HEK293 (cell line): ENCODE measurements around the gene SRMS.

Experiments used
- ZNF416 ChIP-seq: fragments of 450-650 bp; formaldehyde crosslinking; IDR thresholded peaks from 2 replicates; pipeline ENCODE4 v1.5.1; 2016; ENCODE audit warnings: missing biosample characterization, missing genetic modification characterization
- ZNF423 ChIP-seq: fragments of 450-650 bp; formaldehyde crosslinking; IDR thresholded peaks from 2 replicates; pipeline ENCODE4 v1.5.1; 2016; ENCODE audit warnings: missing biosample characterization, missing genetic modification characterization
- ZNF639 ChIP-seq: fragments of 450-650 bp; formaldehyde crosslinking; IDR thresholded peaks from 2 replicates; pipeline ENCODE4 v1.5.1; 2016; ENCODE audit warnings: missing biosample characterization, missing genetic modification characterization
- ZNF664 ChIP-seq: fragments of 450-650 bp; formaldehyde crosslinking; IDR thresholded peaks from 2 replicates; pipeline ENCODE4 v1.5.1; 2016; ENCODE audit warnings: missing biosample characterization, missing genetic modification characterization
- TF ChIP-seq, protein P1 (sequence below): fragments of 450-650 bp; formaldehyde crosslinking; IDR thresholded peaks from 2 replicates; pipeline ENCODE4 v1.5.1; 2016; ENCODE audit warnings: missing biosample characterization, missing genetic modification characterization

- TF ChIP-seq, protein P1, sequence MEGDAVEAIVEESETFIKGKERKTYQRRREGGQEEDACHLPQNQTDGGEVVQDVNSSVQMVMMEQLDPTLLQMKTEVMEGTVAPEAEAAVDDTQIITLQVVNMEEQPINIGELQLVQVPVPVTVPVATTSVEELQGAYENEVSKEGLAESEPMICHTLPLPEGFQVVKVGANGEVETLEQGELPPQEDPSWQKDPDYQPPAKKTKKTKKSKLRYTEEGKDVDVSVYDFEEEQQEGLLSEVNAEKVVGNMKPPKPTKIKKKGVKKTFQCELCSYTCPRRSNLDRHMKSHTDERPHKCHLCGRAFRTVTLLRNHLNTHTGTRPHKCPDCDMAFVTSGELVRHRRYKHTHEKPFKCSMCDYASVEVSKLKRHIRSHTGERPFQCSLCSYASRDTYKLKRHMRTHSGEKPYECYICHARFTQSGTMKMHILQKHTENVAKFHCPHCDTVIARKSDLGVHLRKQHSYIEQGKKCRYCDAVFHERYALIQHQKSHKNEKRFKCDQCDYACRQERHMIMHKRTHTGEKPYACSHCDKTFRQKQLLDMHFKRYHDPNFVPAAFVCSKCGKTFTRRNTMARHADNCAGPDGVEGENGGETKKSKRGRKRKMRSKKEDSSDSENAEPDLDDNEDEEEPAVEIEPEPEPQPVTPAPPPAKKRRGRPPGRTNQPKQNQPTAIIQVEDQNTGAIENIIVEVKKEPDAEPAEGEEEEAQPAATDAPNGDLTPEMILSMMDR (tag by site-specific recombination), result no peak
- TF ChIP-seq ZNF416 (no peak), ZNF639 (tag by site-specific recombination) (no peak), ZNF423 (tag by site-specific recombination) (no peak), ZNF664 (tag by site-specific recombination) (no peak)
These were observed 48.6 kb downstream of the SRMS start, which contains the start of gene EEF1A2 for GRCh38 chr20:63498960-63499337.
